DOHH2 (cell line): ENCODE data around the gene PEF1.

Source experiments
- EZH2phosphoT487 ChIP-seq: fragments of 200-600 bp; sonication (generic); IDR thresholded peaks from 2 replicates; pipeline ENCODE4 v1.6.1; 2017; ENCODE audit warnings: borderline replicate concordance, mild to moderate bottlenecking, antibody characterized with exemption, low read length, moderate library complexity, mixed read lengths
- TF ChIP-seq, protein P1 (sequence below): fragments of 200-600 bp; sonication (generic); IDR thresholded peaks from one replicate; pipeline ENCODE4 v1.5.1; 2014; ENCODE audit warnings: antibody characterized with exemption, mild to moderate bottlenecking, low read depth, low read length; ENCODE audit not compliant: poor library complexity, severe bottlenecking

DNA sequence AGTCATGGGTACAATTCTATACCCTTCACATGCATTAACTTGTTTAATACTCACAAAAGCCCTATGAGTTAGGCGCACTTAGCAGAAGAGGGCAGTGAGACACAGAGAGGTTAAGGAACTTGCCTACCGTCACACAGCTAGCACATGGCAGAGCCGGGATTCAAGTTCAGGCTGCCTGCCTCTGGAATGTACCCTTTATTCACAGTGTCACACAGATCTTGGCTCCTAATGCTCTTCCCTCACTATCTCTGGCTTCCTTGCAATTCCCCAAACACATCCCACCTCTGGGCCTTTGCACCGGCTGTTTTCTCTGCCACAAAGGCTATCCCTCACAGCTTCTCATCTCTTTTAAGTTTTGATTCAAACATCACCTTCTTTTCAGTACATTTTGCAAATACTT, 34.0 kb upstream of the PEF1 start:
- TF ChIP-seq, protein P1, sequence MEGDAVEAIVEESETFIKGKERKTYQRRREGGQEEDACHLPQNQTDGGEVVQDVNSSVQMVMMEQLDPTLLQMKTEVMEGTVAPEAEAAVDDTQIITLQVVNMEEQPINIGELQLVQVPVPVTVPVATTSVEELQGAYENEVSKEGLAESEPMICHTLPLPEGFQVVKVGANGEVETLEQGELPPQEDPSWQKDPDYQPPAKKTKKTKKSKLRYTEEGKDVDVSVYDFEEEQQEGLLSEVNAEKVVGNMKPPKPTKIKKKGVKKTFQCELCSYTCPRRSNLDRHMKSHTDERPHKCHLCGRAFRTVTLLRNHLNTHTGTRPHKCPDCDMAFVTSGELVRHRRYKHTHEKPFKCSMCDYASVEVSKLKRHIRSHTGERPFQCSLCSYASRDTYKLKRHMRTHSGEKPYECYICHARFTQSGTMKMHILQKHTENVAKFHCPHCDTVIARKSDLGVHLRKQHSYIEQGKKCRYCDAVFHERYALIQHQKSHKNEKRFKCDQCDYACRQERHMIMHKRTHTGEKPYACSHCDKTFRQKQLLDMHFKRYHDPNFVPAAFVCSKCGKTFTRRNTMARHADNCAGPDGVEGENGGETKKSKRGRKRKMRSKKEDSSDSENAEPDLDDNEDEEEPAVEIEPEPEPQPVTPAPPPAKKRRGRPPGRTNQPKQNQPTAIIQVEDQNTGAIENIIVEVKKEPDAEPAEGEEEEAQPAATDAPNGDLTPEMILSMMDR = no peak
- TF ChIP-seq EZH2phosphoT487 = no peak
